ENCODE measurements around the gene PACSIN2.
"Not testable (repeated sequence)": the region's sequence is repeated elsewhere in the genome, so short reads cannot be mapped to it uniquely, and the experiment has no call there.

Gene PACSIN2

DNA sequence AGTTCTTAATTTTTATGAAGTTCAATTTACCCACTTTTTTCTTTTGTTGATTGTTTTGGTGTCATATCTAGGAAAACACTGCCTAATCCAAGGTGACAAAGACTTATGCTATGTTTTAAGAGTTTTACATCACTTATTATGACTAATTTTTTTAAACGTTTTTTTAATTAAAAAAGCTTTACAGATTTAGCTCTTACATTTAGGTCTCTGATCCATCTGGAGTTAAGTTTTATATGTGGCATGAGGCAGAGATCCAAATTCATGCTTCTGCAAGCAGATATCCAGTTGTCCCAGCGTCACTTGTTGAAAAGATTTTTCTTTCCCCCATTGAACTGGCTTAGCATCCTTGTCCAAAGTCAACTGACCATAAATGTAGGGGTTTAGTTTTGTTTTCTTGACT lies 72.6 kb downstream of the PACSIN2 start:
- no peak overlapping the region for H3K27ac ChIP-seq
- no peak for TF ChIP-seq ZFX (IDR thresholded peaks at IDR 0.05; ENCODE audit: borderline replicate concordance)
- TF ChIP-seq, protein P1, sequence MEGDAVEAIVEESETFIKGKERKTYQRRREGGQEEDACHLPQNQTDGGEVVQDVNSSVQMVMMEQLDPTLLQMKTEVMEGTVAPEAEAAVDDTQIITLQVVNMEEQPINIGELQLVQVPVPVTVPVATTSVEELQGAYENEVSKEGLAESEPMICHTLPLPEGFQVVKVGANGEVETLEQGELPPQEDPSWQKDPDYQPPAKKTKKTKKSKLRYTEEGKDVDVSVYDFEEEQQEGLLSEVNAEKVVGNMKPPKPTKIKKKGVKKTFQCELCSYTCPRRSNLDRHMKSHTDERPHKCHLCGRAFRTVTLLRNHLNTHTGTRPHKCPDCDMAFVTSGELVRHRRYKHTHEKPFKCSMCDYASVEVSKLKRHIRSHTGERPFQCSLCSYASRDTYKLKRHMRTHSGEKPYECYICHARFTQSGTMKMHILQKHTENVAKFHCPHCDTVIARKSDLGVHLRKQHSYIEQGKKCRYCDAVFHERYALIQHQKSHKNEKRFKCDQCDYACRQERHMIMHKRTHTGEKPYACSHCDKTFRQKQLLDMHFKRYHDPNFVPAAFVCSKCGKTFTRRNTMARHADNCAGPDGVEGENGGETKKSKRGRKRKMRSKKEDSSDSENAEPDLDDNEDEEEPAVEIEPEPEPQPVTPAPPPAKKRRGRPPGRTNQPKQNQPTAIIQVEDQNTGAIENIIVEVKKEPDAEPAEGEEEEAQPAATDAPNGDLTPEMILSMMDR (IDR thresholded peaks at IDR 0.05) = no peak

DNA sequence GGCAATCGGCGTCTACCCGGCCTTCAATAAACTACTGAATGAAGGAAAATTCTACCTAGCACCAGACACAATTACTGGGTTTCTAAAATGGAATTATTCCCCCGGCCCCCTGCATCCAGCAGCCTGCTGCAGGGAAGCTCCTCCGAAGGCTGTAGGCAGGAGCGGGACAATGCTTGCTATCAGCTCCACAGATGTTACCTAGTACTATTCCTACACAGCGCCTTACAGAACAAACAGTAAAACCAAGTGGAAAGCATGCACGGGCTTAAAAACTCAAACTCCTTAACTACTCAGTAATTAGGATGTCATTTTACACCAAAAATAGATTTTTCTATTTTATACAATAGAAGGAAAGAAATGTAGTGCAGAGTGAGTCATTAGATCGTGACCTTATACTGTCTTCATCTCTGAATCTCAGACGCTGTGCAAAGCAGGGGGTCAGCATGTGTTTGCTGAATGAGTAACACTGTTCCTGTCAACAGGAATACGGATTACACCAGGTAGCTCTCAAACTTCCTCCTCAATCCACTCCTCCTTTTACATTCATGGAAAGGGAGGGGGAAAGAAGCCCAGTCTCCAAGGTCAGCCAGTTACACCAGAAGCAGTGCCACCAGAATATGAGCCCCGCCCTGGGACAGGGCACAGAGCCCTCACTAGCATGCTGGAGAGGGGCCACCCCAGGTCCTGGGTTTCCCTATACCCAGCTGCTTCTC lies 74.9 kb downstream of the PACSIN2 start:
- H3K27ac ChIP-seq = peak overlapping the region; percentile 81
- TF ChIP-seq ZFX (IDR thresholded peaks at IDR 0.05; ENCODE audit: borderline replicate concordance) = no peak
- TF ChIP-seq, protein P1 (IDR thresholded peaks at IDR 0.05) = no peak

DNA sequence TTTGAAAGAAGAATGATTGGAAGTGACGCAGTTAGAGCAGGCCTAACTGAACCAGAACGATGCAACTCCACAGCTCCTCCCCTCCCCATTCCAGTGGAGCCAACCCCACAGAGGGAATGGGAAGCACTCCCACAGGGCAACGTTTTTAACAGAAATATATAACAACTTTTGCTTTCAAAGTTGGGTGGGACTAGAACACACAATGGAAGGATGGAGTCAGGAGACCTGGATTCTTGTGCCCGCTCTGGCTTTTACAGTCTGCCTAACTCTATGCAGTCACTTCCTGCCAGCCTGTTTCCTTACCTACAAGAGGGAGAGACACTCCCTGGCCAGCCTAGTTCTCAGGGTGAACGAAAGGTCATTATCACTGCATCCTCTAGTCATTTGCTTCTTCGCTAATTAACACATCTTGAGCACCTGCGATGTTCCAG lies 75.5 kb downstream of the PACSIN2 start:
- peak overlapping the region; percentile 81 for H3K27ac ChIP-seq
- TF ChIP-seq, protein P1 (IDR thresholded peaks at IDR 0.05) = no peak
- no peak for TF ChIP-seq ZFX (IDR thresholded peaks at IDR 0.05; ENCODE audit: borderline replicate concordance)

DNA sequence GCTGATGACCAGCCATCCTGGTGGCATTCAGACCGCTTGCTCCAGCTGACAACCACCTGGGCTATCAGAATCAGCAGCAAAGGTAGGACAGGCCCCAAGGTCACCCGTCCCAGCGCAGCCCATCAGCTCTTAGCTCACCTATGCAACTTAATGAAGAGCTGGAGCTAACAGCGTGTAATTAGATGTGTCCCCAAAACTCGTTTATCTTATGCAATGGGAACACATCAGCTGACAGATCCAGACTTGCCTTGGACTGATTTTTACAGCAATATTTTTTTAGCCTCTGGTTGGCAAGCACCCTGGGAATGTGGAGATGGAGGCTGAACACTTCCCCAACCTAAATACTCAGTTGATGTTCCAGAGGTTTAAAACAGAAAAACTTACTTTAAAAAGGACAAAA lies 76.0 kb downstream of the PACSIN2 start:
- H3K27ac ChIP-seq = peak overlapping the region; percentile 81

DNA sequence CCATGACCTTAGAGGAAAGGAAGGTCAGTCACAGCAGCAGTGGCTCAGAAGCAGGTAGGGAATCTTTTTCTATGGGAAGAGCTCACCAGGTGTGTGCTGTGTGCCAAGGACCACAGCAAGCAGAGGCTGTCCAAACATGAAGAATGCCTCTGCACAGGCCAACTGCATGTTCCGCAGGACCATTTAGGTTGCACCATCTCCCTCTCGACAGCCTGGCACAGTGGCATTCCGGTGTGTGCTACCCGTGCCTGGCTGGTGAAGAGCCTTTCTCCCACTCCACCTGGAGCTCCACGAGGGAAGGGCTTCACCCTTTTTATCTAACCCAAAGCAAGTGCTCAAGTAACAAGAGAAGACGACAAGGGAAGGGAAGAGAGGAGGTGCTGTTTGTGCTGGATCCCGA lies 76.5 kb downstream of the PACSIN2 start:
- H3K27ac ChIP-seq = no peak overlapping the region
- no peak for TF ChIP-seq ZFX (IDR thresholded peaks at IDR 0.05; ENCODE audit: borderline replicate concordance)
- TF ChIP-seq, protein P1 (IDR thresholded peaks at IDR 0.05) = no peak

More for the DNA sequence above, 76.0 kb downstream of the PACSIN2 start:
- TF ChIP-seq, protein P1 (IDR thresholded peaks at IDR 0.05) = no peak
- TF ChIP-seq ZFX (IDR thresholded peaks at IDR 0.05; ENCODE audit: borderline replicate concordance) = no peak

DNA sequence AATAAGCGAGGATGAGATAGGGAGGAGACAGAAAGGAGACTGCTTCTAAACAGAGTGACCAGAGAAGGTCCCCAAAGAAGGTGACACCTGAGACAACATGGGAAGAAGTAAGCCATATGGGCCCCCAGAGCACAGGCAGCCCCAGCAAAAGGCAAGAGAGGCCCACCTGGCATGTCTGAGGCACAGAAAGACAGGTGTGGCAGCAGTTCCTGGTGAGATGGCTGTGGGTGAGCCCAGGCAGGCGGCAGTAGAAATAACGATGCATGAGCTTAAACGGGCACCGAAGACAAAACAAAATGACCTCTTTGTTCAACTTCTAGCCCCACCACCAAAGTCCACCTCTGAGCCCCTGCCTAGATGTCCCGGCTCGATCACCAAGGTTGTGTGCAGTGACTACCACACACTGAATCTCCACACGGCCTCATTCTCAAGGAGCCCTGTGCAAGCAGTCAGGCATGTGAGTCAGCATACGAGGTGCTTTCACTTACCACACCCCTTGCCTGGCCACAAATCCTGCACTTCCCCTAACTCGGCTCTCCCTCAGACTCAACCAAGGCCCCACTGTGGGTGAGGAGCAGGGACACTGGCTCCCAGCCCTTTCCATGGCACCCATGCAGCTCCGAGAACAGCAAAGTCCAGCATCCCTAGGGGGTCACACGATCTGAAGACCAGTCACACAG lies 77.6 kb downstream of the PACSIN2 start:
- TF ChIP-seq, protein P1 (IDR thresholded peaks at IDR 0.05) = no peak
- TF ChIP-seq ZFX (IDR thresholded peaks at IDR 0.05; ENCODE audit: borderline replicate concordance) = no peak
- 0 out of 2 replicates have a peak overlapping the region, but pooled peaks have one; percentile 12 for H3K27ac ChIP-seq

DNA sequence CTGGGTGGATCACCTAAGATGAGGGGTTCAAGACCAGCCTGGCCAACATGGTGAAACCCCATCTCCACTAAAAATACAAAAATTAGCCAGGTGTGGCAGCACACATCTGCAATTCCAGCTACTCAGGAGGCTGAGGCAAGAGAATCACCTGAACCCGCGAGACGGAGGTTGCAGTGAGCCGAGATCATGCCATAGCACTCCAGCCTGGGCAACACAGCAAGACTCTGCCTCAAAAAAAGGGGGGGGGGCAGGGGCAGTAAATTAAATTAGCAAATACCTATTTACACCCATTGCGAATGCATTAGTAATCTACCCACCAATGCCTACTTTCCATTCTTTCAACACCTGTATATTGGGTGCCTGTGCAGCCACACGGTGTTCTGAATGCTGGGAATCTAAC lies 78.3 kb downstream of the PACSIN2 start:
- H3K27ac ChIP-seq = not testable (repeated sequence)
